ENCODE results near the gene TMLHE.
"Not testable (repeated sequence)": the region's sequence is repeated elsewhere in the genome, so short reads cannot be mapped to it uniquely, and the experiment has no call there.

The TMLHE gene

DNA sequence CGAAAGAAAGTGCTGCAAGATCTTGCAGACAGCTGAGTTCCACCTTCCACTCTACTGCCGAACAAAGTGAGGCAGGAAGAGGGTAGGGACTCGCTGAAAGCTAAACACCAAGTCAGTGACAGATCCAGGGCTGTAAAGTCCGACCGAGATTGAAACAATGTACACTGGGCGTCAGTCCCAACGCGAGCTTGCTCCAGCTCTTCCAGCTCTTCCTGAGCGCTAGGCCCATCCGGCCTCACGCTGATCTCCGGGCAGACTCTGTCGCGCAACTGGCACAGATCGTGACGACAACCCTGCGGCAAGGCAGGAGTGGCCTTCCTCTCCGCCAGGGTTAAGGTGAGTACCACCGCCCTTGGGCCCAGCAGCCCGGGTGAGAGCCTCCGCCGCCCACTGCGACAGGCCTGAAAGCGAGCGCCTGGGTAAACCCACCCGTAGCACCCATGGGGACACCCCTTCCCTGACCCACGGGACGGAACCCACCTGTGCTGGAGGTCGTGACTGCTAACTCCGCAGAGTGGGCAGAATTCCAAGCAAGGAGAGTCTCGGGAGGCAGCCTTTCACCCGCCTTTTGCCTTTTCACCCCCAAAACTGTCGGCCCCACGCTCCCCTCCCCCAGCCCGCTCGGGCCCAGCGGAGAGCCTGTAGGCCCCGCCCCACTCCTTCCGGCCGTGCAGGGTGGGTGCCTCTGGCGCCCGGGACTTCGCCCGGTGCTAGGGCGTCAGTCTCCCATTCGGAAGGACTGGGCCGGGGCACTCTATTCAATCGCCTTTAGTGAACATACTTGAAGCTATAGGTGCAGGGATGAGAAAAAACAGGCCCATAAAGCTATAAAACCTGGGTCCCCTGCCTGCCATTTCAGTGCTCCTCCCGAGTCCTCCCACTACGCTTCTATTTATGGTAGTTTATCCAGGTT is at the start of gene TMLHE, which contains the start of gene SPRY3:
TSS of gene TMLHE (minus strand) at position 641 of the 913 bp plus-strand sequence. CDS start 67,676 bp downstream, outside the sequence.
TSS of gene SPRY3 (plus strand) at position 275 of the 913 bp plus-strand sequence.
- peak within 1 kb of the TSS; percentile 71 for H3K4me3 ChIP-seq (ENCODE audit: low read depth, low read length)
- TF ChIP-seq, protein P1, sequence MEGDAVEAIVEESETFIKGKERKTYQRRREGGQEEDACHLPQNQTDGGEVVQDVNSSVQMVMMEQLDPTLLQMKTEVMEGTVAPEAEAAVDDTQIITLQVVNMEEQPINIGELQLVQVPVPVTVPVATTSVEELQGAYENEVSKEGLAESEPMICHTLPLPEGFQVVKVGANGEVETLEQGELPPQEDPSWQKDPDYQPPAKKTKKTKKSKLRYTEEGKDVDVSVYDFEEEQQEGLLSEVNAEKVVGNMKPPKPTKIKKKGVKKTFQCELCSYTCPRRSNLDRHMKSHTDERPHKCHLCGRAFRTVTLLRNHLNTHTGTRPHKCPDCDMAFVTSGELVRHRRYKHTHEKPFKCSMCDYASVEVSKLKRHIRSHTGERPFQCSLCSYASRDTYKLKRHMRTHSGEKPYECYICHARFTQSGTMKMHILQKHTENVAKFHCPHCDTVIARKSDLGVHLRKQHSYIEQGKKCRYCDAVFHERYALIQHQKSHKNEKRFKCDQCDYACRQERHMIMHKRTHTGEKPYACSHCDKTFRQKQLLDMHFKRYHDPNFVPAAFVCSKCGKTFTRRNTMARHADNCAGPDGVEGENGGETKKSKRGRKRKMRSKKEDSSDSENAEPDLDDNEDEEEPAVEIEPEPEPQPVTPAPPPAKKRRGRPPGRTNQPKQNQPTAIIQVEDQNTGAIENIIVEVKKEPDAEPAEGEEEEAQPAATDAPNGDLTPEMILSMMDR (IDR thresholded peaks at IDR 0.05) = no peak
- H3K9me3 ChIP-seq (ENCODE audit: control insufficient read depth, low read length) = no peaks in the 10 kb centered on the region
- no peaks in the 10 kb centered on the region for H3K27me3 ChIP-seq (ENCODE audit: control insufficient read depth, insufficient read depth, low read length)
- H3K4me1 ChIP-seq = no peaks in the 10 kb centered on the region
- peak within 1 kb of the TSS; percentile 73 for H3K4me2 ChIP-seq (ENCODE audit: low read length)
- H3K79me2 ChIP-seq = peaks cover 8% of the 10 kb centered on the region
- peak within 1 kb of the TSS; percentile 95 for H2AFZ ChIP-seq
- peak within 1 kb of the TSS; percentile 16 for H3K9ac ChIP-seq
- H3K27ac ChIP-seq = peak within 1 kb of the TSS; percentile 93
- no peaks in the 10 kb centered on the region for H3K36me3 ChIP-seq (ENCODE audit: control insufficient read depth, insufficient read depth, low read length)

DNA sequence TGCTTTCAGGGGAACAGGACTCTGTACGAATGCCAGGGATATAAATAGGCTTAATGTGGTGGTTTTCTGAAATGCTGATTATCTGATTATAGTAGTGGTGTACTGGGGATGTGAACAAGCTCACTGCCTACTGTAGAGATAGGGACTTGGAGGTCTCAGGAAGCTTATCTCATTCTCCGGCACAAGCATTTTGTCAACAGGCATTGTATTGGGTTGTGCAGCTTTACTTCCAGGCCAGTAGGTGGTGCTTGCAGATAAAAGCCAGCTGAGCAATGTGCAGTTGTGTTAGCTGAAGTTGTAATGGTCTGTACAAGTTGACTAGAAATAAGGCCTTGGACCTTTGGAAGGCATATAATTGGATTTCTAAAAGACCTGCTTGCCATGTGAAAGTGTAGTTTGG is 49.5 kb upstream of the TMLHE start:
- Histone ChIP-seq H3K9ac (no peak overlapping the region), H3K27me3 (ENCODE audit: control insufficient read depth, insufficient read depth, low read length) (no peaks in the 10 kb centered on the region), H3K4me1 (no peaks in the 10 kb centered on the region), H2AFZ (no peak overlapping the region), H3K27ac (no peak overlapping the region), H3K36me3 (ENCODE audit: control insufficient read depth, insufficient read depth, low read length) (no peaks in the 10 kb centered on the region), H3K9me3 (ENCODE audit: control insufficient read depth, low read length) (no peaks in the 10 kb centered on the region), H3K79me2 (no peaks in the 10 kb centered on the region), H3K4me2 (ENCODE audit: low read length) (no peak overlapping the region), H3K4me3 (ENCODE audit: low read depth, low read length) (no peak overlapping the region)
- TF ChIP-seq, protein P1 (IDR thresholded peaks at IDR 0.05) = peak; percentile 23

DNA sequence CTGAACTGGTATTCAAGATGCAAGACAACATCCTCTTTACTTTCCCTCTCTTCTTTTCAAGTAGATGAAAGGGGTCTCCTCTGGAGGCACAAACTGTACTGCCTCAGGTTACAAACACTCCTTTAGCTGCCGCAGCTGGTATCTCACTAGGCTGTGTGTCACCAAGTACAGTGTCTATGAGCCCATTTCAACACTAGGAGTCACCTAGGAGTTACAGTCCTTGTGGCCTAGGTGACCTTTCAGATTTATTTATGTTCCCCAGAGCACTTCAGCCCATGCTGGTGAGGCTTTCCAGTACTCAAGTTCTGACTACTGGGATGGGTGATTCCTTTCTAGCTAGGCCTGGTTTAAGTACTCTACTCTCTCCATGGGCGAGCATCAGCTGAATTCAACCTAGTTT is 32.4 kb upstream of the TMLHE start:
- no peak overlapping the region for H3K4me2 ChIP-seq (ENCODE audit: low read length)
- H3K27ac ChIP-seq = no peak overlapping the region
- H3K9ac ChIP-seq = no peak overlapping the region
- H3K36me3 ChIP-seq (ENCODE audit: control insufficient read depth, insufficient read depth, low read length) = no peaks in the 10 kb centered on the region
- no peaks in the 10 kb centered on the region for H3K9me3 ChIP-seq (ENCODE audit: control insufficient read depth, low read length)
- H3K4me1 ChIP-seq = no peaks in the 10 kb centered on the region
- no peak overlapping the region for H2AFZ ChIP-seq
- TF ChIP-seq, protein P1 (IDR thresholded peaks at IDR 0.05) = no peak
- H3K4me3 ChIP-seq (ENCODE audit: low read depth, low read length) = no peak overlapping the region
- H3K27me3 ChIP-seq (ENCODE audit: control insufficient read depth, insufficient read depth, low read length) = no peaks in the 10 kb centered on the region
- no peaks in the 10 kb centered on the region for H3K79me2 ChIP-seq

DNA sequence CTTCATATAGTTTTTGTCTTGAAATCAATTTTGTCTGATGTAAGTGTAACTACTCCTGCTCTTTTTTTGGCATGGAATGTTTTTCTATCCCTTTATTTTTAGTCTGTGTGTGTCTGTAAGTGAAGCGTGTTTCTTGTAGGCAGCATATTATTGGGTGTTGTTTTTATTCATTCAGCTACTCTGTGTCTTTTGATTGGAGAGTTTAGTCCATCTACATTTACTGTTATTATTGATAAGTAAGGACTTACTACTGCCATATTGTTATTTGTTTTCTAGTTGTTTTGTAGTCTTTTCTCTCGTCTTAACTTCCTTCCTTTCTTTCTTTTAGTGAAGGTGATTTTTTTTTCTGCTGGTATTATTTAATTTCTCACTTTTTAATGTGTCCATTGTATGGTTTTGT is 30.5 kb upstream of the TMLHE start:
- Histone ChIP-seq H3K9me3 (ENCODE audit: control insufficient read depth, low read length) (no peaks in the 10 kb centered on the region), H3K27me3 (ENCODE audit: control insufficient read depth, insufficient read depth, low read length) (no peaks in the 10 kb centered on the region), H3K27ac (no peak overlapping the region), H2AFZ (no peak overlapping the region), H3K79me2 (no peaks in the 10 kb centered on the region), H3K4me3 (ENCODE audit: low read depth, low read length) (no peak overlapping the region), H3K4me1 (no peaks in the 10 kb centered on the region), H3K36me3 (ENCODE audit: control insufficient read depth, insufficient read depth, low read length) (no peaks in the 10 kb centered on the region), H3K9ac (no peak overlapping the region), H3K4me2 (ENCODE audit: low read length) (no peak overlapping the region)
- TF ChIP-seq, protein P1 (IDR thresholded peaks at IDR 0.05) = no peak

DNA sequence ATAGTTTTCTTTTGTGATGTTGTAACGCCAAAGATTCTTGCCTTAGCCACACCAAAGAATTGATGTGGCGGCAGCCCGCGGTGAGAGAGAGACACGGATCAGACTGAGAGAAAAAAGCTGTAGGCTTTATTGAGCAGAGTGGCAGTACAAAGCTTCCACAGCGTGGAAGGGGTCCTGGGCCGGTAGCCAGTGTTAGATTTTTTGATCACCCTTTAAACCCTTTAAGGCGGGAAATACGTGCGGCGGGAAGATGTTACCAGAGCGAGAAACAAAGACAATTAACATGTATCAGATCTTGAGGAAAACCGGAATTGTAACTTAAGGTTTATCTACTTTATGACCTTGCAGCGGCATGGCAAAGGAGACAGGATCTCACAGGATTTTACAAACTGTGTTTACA is 28.6 kb upstream of the TMLHE start:
- H3K36me3 ChIP-seq (ENCODE audit: control insufficient read depth, insufficient read depth, low read length); H3K4me2 ChIP-seq (ENCODE audit: low read length); H3K79me2 ChIP-seq; H3K27me3 ChIP-seq (ENCODE audit: control insufficient read depth, insufficient read depth, low read length); H3K9ac ChIP-seq; H3K4me1 ChIP-seq; H3K9me3 ChIP-seq (ENCODE audit: control insufficient read depth, low read length); H3K27ac ChIP-seq: not testable (repeated sequence)
- H3K4me3 ChIP-seq (ENCODE audit: low read depth, low read length) = peak overlapping the region; percentile 25
- H2AFZ ChIP-seq = peak overlapping the region; percentile 45

Data from parathyroid adenoma (tissue), 2 donors.